Sciatic nerve (tissue), 2 donors: ENCODE data around the gene AP1M2. TPM values are rescaled to one million over a fixed set of nuclear protein-coding genes. Genes with fewer than 3 reads are reported as not detected.
A peak's percentile ranks its signal among the peaks of the same experiment; 100 is the strongest.
"Not testable (repeated sequence)": the region's sequence is repeated elsewhere in the genome, so short reads cannot be mapped to it uniquely, and the experiment has no call there.

Experiments
- ATAC-seq: fragments of 200-7000 bp; cut with Tn5 transposase; one replicate; pipeline ENCODE4 v1.9.1; 2020; ENCODE audit warnings: mild to moderate bottlenecking, moderate library complexity
- DNase-seq: peaks from one replicate; pipeline ENCODE4 v3.0.0-alpha.2; 2020; ENCODE audit warnings: low spot score
- intact Hi-C: fragments of 100-400 bp; cut with DNase I; formaldehyde crosslinking; loops from one replicate; pipeline ENCODE4 v1.14.2; 2022
- total RNA-seq: library from RNA; stranded (reverse); fragmentation: NEBNext Ultra II Directional; extraction: Animal tissue kit (Norgen Biotek cat#: 25700); gene quantifications from one replicate; pipeline ENCODE4 v1.2.1, GENCODE V29; 2021
- donor health status: DM: no; HTN: no; CAD: no.
- donor health status: DM: no; HTN: no; CAD: no.

AP1M2 gene
- total RNA-seq, 1 donor from 2014 or later: not detected

GRCh38 chr19:10568062-10568825 lies 18.9 kb downstream of the AP1M2 start:
- intact Hi-C loops: loop anchor here (10.0 kb wide), 1 partner anchor 153 kb away; no protein-coding TSS in a partner anchor
- DNase-seq (peak; percentile 72), ATAC-seq (no peak)

DNA sequence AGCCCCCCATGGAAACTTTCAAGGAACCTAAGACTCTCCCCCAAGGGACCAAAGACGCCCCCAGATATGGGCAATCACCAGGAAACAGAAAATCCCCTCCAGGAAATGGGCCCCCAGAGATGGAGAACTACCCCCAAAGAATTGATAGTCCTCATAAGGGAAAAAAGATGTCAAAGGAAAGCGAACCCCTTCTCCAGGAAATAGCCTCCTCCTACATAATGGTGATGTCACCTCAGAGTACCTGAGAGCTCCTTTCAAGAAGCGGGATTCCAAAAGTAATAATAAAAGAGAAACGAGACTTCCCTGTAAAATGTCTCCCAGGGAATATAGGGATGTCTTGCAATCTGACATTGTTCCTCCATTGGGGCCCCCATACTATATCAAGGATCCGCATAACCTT lies 19.5 kb downstream of the AP1M2 start:
- intact Hi-C loops: loop anchor here (10.0 kb wide), 1 partner anchor 153 kb away; no protein-coding TSS in a partner anchor
- no peak for ATAC-seq

DNA sequence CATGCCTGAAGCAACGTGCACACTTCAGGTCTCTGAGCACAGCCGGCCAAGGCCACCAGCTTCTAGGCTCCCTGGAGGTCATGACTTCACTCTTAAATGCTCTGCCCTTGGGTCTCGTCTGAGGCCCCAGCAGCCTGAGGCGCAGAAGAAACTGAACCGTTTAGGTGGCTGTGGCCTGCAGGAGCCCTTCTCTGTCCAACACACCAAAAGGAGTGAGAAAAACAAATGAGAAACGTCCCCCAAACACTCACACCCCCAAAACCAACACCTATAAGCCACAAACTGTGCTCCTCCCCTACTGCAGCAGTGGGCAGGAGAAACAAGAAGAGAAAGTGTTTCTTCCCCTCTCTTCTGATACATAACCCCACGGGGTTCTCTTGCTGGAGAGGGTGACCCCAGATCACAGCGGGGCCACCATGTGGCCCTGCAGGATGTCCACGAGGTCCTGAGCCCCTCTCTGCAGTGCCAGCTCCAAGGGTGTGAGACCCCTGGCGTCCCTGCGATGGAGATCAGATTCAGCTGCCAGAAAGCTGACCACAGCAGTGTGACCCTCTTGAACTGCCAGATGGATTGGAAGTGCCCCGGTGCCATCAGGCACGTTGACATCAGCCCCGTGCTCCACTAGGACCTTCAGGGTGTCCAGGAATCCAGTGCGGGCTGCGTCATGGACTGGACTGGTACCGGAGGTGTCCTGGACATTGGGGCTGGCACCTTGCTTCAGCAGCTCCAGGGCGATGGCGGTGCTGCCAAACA lies 20.3 kb downstream of the AP1M2 start:
- intact Hi-C loops: loop anchor here (10.0 kb wide), 1 partner anchor 152 kb away; no protein-coding TSS in a partner anchor
- ATAC-seq (no peak), DNase-seq (no peak)

More for the DNA sequence above, 19.5 kb downstream of the AP1M2 start:
- no peak for DNase-seq

GRCh38 chr19:10566408-10566657 lies 20.8 kb downstream of the AP1M2 start:
- no peak for ATAC-seq
- intact Hi-C loops: loop anchor here (10.0 kb wide), 1 partner anchor 152 kb away; no protein-coding TSS in a partner anchor
- no peak for DNase-seq

DNA sequence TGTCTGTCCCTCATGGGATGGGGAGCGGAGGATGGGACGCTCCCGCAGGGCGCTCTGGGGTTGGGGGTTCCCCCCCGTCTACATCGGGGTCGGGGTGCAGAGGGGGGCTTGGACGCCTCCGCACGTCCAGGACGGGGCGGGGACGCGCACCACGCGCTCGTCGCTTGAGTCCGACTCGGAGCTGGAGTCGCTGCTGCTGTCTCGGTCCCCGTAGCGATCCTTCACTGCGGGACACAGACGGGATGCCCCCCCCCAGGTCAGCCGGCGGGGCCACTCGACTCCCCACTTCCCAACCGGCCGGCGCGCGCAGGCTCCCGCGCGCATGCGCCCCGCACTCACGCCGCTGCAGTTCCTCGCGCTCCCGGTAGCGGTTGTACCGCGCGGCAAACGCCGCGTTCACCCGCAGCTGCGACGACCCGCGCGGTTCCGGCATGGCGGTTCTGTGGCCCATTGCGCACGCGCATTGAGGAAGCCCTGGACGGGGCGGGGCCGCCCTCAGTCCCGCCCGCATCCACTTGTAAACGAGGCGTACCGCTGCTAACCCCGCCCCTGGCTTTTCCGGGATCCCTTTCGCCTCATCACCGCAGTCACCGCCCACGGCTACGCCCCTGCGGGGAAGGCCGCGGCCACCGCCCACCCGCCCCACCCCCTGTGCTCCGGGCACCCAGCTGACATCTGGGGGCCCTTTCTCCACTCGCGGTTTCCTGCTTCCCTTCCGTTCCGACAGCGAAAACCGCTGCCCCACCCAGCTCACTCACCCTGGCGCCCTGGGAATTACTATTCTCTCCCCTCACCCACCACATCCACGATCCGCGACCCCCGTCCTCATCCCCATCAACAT lies 21.3 kb downstream of the AP1M2 start, which contains the start of gene KRI1:
KRI1 (minus strand) TSS at position 444 of the 841 bp plus-strand sequence; CDS start at position 433, 11 bp downstream.
- DNase-seq: peak; percentile 99
- ATAC-seq: peak; percentile 92
- intact Hi-C loops: loop anchor here (10.0 kb wide), 1 partner anchor 151 kb away; no protein-coding TSS in a partner anchor

DNA sequence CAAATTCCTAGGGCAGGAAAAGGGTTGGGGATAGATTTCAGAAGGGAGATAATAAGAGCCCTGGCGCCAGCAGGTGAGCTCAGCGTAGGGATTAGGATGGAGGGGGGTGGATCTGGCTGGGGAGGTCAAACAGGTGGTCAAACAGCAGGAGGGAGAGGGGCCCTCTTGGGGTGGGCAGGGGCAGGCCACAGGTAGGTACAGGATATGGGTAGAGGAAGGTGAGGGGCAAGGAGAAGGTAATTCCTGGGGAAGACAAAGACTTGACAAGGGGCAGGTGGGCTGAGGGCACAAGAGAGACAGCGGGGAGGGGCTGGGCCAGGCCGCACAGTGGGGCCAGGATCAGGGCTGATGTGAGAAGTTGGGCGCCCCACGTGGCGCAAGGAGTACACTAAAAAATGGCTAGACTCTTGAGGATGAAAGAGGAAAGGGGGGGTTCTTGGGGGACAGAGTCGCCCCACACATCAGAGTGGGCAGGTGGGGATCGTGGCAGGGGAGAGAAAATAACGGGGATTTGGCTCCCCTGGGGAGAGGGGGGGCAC lies 22.0 kb downstream of the AP1M2 start:
- DNase-seq: peak; percentile 71
- peak; percentile 0 for ATAC-seq
- intact Hi-C loops: loop anchor here (10.0 kb wide), 1 partner anchor 150 kb away; no protein-coding TSS in a partner anchor

DNA sequence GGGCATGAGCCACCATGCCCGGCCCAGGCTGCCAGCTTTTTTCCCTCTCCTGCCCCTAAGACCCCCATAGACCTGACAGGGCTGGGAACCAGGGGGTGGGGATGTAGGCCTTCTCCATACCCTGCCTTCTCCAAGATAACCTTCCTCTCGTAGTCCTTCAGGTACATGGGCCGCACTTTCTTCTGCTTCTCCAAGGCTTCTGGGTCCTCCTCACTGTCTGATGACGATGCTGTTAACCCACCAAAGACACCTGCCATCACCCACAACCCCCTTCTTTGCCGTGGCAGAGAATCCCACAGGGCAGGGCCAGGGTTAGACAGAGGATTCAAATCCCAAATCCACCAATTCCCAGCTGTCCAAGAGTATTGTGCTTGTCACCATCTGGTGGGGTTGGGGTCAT lies 24.5 kb downstream of the AP1M2 start:
- intact Hi-C loops: loop anchor here (10.0 kb wide), 1 partner anchor 148 kb away; no protein-coding TSS in a partner anchor
- ATAC-seq (no peak), DNase-seq (no peak)

GRCh38 chr19:10560154-10560553 lies 27.0 kb downstream of the AP1M2 start:
- DNase-seq (no peak), ATAC-seq (no peak)
- intact Hi-C loops: loop anchor here (10.0 kb wide), 1 partner anchor 145 kb away; no protein-coding TSS in a partner anchor

DNA sequence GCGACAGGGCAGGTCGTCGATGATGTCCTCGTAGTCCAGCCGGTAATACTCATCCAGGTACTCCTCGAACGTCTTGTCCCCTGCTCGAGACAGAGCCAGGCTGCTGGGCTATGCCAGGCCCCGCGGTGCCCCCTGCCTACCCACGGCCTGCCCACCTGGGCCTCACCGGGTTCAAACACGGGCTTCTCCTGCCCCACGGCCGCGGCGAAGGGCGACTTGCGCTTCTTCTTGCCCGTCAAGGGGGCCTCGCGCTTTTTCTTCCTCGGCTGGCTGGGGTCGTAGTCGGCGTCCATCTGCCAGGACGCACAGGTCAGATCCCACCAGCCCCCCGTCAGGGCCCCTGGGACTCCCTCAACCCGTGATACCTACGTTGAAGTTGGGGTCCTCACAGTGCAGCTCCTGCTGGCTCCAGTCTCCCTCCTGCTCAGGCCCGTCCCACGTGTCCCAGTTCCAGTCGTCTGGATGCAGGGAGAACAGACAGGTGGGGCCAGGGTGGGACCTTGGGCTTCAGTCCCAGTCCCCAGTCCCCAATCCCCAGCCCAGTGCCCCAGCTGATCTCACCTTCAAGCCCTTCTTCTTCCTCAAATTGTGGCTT lies 29.4 kb downstream of the AP1M2 start:
- intact Hi-C loops: no loop called here
- no peak for DNase-seq

GRCh38 chr19:10555610-10555973 lies 31.5 kb downstream of the AP1M2 start:
- DNase-seq: no peak
- intact Hi-C loops: no loop called here
- no peak for ATAC-seq

More for the DNA sequence above, 29.4 kb downstream of the AP1M2 start:
- no peak for ATAC-seq

DNA sequence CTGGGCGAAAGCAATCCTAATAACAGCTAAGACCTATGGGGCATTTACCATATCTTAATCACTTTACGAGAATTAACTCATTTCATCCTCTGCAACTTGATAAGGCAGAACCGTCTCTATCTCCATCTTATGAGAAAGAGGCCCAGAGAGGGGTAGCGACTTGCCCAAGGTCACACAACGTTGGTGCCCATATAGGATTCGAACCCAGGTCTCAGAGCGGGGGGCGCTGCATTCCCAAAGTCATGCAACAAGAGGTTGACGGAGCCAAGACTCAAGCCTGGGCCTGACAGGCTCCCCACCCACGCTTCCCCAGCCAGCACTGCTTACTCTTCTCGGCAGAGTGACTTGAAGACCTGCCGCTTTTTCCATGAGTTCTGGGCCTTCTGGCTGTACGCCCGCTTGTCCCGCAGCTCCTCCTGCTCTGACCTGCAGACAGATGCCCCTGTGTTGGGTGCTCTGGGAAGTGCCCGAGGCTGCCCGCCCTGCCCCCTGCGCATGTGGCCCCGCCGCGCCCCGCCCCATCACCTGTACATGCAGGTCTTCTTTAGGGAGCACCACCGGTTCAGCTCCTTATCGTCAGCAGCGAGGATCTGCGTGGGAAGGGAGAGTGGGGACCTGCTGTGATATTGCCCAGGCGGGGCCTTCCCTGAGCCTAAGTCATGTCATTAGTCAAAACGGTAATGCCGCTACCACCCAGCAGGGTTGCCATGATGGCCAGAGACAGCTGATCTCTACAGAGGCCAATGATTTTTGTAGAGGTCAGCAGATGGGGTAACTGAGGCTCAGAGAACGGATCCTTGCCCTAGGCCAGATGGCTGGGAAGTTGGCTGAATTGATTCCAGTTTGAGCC lies 32.1 kb downstream of the AP1M2 start:
- intact Hi-C loops: no loop called here
- no peak for ATAC-seq
- no peak for DNase-seq

DNA sequence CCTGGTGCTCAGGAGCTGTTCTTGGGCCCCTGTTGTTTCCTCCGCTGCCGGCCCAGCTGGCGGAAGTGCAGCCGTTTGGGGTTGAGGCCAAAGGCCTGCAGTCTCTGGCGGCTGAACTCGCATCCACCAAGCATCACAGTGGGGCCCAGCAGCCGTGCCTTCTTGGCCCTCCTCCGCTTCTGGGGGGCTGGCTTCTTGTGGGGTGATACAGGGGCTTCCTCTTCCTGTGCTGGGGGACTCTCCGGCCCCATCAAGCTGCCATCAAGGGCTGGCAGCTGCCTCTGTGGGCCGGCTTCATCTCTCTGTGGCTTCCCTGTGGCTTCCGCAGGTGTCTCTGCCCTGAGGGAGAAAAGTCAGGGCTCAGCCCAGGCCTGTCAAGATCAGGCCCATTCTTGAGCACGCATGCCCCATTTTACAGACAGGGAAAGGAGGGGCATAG lies 33.1 kb downstream of the AP1M2 start:
- DNase-seq (no peak), ATAC-seq (no peak)
- intact Hi-C loops: no loop called here

GRCh38 chr19:10553087-10553667 lies 33.9 kb downstream of the AP1M2 start:
- ATAC-seq (peak; percentile 23), DNase-seq (no peak)
- intact Hi-C loops: no loop called here

DNA sequence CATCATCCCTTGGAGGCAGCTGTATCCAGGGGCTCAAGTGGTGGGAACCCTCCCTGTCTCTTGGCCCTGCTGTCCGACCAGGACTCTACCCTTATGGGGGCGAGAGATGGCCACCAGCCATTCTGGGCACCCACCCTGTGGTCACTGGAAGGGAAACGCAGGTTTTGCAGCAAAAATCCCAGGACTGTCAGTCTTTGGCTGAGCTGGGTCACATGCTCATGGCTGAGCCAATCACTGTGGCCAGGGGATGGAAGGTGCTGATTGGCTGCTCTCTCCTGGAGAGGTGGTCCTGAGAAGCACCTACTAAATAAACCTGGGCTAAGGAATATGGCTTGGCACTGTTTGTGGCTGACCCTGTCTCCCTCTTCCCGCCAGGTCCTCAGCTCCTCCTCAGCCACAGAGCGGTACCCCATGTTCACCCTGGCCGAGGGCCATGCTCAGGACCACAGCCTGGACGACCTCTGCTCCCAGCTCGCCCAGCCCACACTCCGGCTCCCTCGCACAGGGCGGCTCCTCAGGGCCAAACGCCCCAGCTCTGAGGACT lies 34.5 kb downstream of the AP1M2 start:
- ATAC-seq (peak; percentile 58), DNase-seq (no peak)
- intact Hi-C loops: no loop called here

- DNase-seq (no peak), ATAC-seq (peak; percentile 4)
- intact Hi-C loops: no loop called here
These were observed 35.3 kb downstream of the AP1M2 start for GRCh38 chr19:10551698-10552301.

- ATAC-seq, intact Hi-C loops, DNase-seq: not testable (repeated sequence)
These were observed 36.1 kb downstream of the AP1M2 start for GRCh38 chr19:10551006-10551405.
